ENCODE results near the gene MGAT1.
"Not testable (repeated sequence)": the region's sequence is repeated elsewhere in the genome, so short reads cannot be mapped to it uniquely, and the experiment has no call there.

The MGAT1 gene
- total RNA-seq, result 180 to 339 (median 243) reads per million in 4 experiments

DNA sequence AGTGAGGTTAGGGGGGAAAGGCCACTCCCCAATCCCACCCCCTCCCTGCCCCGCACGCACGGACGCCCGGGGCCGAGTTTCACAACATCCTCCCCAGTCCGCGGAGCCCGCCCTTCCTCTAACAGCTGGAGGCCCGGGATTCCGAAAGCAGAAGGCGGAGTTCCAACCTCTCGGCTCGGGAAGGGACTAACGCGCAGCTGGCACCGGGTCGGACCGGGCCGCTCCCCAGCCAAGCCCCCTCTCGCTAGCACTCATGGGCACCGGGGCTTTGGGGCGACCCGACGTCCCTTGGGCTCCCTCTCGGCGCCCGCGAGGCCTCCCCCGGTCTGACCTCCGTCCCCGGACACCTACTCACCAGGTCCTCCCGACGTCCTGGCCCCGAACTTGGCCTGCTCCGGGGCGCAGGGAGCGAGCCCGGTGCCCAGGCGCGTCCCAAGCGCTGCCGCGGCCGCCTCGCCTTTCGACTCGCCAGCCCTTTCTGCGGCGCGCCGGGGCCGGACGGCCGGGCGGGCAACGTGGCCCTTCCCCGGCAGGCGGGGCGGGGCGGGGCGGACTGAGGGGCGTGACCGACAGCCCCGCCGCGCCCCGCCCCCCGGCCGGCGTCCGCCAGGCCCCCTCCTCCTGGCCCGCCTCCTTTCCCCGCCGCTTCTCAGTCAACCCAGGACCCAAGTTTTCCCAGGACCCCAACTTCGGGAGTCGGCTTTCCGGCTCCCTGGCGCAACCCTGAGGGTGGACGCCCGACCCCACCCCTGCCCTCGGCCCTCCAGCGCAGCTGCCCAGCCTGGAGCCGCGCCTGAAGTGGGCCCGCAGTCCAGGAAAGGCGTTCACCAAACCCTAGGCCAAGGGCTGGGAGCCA is at the start of gene MGAT1:
Gene MGAT1, minus strand, starts transcription at position 482 of the 856 bp plus-strand sequence. CDS start 9,835 bp downstream, outside the sequence.
- DNase-seq, result peak; percentile 59

DNA sequence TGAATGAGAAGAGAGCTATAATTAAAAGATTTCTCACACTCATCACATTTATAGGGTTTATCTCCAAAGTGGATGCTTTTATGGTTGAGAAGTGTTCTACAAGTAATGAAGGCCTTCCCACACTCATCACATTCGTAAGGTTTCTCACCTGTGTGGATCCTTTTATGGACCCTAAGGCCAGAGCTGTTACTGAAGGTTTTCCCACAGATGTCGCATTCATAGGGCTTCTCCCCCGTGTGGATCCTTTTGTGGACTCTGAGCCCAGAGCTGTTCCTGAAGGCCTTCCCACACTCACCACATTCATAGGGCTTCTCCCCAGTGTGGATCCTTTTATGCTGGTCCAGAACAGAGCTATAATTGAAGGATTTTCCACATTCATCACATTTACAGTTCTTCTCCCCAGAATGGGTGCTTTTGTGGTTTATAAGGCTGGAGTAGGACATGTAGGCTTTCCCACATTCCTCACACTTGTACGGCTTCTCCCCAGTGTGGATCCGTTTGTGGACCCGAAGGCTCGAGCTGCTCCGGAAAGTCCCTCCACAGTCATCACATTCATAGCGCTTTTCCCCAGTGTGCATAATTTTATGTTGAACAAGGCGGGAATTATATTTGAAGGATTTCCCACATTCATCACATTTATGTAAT is 48.0 kb upstream of the MGAT1 start:
- no peak for DNase-seq

DNA sequence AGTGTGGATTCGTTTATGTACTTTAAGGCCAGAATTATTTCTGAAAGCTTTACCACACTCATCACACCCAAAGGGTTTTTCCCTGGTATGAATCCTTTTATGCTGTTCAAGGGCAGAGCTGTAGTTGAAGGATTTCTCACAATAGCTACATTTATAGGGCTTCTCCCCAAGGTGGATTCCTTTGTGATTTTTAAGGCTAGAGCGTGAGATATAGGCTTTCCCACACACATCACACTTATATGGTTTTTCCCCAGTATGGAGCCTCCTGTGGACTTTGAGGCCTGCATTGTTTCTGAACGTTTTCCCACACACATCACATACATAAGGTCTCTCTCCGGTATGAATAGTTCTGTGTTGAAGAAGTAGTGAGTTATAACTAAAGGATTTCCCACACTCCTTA is 47.2 kb upstream of the MGAT1 start:
- no peak for DNase-seq

DNA sequence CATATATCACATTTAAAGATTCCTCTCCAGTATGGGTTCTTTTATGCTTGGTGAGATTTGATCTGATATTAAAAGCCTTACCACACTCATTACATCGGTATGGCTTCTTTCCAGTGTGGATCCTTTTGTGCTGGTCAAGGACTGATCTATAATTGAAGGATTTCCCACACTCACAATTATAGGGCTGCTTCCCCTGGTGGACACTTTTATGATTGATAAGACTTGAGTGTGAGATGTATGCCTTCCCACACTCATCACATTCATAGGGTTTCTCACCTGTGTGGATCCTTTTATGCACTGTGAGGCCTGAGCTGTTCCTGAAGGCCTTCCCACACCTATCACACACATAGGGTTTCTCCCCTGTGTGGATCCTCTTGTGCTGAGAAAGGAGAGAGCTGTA is 46.3 kb upstream of the MGAT1 start:
- DNase-seq, result no peak

DNA sequence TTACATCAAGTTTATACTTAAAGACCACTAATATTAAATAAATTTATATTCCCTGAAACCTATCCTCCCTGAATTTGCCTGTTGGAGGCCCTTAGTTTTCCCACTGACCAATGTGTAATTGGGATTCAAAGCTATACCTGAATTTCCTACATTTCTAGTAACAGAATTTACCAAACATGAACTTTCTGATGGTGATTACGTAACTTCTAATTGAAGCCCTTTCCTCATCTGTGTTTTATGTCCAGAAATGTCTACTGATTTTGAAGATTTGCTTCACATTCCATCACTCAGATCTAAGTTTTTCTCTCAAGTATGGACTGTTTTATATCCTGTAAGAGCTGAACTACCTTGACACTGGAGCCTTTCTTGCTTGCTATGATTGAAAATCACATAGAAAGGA is 45.7 kb upstream of the MGAT1 start:
- DNase-seq, result no peak

DNA sequence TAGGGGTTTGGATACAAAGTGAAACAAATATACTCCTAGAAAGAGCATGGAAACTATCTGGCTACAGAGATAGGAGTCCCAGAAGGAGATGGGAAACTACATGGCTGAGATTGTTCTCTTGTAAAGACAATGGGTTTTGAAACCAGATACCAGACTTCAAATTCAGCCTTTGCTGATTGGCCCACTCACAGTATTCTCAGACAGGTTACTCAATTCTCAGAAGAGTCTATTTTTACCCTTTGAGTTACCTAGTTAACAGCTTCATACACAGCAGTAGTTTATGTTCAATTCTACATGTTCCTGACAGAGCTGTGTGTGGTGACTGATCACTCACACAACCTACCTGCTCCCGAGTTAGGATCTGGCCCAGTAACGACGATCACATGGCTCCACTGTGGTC is 44.4 kb upstream of the MGAT1 start:
- no peak for DNase-seq

DNA sequence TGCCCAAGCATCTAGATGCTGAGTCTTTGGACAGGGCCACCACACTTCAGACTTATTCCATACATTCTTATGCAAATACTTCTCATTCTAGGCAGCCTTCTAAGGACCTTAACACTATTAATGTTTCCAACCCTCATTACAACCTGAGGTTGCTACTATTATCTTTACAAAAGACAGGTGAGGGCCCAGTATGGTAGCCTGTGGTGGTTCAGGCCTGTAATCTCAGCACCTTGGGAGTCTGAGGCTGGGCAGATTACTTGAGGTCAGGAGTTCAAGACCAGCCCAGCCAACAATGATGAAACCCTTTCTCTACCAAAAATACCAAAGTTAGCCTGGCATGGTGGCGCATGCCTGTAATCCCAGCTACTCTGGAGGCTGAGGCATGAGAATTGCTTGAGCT is 42.3 kb upstream of the MGAT1 start:
- DNase-seq, result no peak

DNA sequence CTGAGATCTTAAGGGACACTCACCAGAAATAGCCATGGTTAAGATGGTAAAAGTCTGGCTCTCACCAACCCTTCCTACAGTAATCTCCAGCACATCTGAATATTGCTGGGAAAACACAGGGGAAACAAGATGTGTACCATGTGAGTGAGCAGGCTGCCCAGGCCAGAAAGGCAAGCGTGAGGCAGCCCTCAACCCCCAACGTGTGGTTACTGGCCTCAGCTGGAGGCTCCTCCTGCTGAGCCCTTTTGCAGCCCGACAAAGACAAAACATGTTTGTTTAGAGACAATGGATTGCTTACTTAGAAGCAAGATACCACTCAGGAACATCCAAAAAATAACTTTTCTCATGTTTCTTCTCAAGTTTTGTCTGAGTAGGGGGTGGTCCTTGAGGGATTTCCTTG is 41.8 kb upstream of the MGAT1 start:
- no peak for DNase-seq

DNA sequence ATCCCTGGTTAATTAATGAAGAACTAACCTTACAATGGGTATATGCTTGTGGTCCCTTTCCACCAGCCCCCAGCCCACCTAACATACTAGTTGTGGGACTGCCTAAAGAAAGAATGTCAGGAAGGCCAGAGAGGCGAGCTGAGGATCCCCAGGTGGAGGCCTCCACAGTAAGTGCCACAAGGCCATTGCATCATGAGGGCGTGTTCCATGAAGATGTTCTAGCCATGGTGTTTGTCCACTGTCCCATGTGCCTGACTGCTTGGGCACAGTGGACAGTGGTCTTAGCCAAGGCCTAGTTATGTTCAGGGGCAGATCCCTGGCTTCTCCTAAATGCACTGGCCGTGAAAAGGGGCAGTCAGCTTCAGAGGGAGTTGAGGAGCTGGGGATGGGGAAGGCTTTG is 37.3 kb upstream of the MGAT1 start:
- DNase-seq, result no peak

DNA sequence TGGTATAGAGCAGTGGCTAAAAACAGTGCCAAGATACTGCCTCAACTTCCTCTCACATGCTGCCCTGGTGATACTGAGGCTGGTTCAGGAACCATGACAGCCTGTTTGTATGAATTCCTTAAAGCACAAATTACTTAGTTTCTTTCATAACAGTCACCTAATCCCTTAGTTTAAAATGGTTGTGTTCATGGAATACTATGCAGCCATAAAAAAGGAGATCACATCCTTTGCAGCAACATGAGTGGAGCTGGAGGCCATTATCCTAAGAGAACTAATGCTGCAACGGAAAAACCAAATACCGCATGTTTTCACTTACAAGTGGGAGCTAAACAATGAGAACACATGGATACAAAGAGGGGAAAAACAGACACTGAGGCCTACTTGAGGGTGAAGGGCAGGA is 36.6 kb upstream of the MGAT1 start:
- DNase-seq, result no peak

DNA sequence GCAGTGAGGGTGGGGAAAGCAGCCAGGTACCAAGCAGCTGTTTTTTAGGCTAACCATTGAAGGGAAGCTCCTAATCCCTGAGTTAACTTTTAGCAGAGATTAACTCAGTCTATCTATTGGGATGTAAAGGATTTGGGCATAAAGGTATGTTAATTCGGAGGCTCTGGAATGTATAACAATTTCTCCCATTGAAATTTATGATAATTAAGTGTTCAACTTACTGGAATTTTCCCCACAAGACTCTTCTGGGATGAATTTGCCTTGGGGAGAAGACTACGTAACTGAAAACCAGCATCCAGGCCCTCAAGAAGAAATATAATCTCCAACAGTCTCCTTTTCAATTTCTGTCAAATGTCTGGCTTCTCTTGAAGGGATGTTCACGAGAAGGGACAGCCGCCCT is 34.9 kb upstream of the MGAT1 start:
- no peak for DNase-seq

DNA sequence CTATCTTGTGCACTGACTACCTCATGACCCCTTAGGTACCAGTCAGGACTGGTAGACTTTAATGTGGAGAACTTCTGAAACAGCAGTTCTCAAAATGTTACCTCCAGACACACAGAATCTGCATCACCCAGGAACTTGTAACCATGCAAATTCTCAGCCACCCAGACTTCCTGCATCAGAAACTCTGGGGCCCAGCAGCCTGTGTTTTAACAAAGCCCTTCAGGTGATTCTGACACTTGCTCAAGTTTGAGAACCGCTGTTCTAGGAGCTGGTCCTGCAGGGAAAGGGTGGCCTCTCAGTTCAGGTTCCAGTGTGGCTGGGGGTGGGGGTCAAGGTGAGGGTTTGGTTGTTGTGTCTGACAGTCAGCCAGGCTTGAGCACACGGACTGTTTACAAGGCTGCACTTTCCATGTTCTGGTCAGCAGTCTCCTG is 30.0 kb upstream of the MGAT1 start:
- no peak for DNase-seq

DNA sequence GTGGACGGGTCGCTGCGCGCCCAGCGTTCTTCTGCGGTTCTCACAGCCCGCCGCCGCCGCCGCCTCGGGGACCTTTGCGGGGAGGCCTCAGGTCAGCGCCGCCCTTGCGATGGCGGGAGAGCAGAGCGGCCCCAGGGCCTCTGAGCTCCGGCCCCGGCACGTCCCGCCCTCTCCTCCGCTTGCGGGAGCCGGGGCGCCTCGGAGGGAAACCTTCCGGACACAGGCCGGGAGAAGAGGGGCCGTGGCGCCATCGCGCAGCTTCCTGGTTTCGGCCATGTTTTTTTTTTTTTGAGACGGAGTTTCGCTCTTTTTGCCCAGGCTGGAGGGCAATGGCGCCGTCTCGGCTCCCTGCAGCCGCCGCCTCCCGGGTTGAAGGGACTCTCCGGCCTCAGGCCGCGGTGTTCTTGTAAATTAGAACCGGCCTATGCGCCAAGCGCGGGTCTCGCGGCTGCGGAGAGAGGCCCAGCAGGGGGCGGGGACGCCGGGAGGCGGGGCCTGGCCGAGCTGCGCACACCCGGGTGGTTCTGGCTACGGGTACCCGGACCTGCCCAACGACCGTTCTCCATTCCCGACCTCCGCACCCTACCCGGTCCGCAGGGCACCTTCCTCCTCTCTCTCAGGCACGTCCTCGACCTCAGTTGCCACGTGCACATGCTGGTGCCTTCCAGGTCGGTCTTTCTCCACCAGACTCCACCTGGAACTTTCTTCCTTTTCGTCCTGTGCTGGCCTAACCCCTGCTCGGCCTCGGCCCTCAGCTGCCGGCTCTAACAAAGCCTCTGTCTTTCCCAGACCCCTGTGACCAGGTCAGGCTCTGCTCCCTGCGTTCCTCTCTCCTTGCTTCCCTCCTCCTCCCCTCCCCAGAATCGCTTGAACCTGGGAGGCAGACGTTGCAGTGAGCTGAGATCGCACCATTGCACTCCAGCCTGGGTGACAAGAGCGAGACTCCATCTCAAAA is 28.8 kb upstream of the MGAT1 start:
- peak; percentile 50 for DNase-seq

DNA sequence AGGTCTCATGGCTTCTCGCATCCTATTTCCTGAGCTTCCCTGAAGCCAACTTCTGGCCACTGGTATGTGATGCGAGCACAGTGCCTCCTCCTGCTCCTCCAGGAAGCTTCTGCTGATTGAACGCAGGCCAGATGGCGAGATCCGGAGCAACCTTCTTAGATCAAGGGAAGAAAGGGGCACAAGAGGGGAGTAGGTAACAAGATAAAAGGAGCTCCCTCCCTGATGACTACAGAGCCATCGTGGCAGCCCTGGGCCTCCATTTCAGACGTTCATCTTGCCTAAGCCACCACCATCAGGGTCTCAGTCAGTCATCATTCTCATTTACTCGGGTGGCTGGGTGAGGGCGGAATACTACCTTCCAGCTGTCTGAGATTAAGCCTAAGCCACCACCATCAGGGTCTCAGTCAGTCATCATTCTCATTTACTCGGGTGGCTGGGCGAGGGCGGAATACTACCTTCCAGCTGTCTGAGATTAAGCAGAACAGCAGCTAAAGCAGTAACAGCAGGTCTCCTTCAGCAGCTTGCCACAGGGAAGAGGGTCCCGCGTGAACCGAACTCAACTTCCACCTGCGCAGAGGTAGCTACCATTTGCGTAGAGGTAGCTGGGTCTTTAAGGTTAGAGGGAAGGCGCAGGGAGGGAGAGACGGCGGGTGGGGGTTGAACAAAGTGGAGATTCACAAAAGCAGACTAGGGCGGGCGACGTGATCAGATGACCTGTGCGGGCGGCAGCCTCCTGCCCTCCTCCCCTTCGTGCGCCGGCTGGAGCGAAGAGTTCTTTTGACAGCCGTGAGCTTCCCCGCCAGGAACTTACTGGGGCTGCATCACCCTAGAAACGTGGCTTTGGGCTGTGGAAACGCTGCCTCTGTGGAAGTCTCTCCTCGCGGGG is 27.9 kb upstream of the MGAT1 start:
- DNase-seq, result peak; percentile 53

DNA sequence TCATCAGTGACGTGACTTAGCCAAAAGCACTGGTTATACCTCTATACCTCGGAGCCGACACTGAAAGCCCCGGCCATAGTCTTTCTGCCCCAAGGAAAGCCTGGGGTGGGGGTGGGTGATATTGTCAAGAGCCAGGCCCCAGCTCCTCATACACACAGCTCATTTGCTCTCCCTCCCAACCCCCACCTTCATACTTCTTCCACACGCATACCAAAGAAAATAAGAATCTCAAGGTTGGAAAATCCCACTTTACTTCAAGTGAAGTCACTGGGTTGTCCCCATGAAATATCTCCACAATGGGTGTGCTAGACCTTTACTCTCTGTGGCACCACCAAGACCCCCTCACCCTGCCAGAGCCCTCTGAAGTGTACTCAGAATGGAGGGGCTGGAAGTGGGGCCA is 27.1 kb upstream of the MGAT1 start:
- no peak for DNase-seq

DNA sequence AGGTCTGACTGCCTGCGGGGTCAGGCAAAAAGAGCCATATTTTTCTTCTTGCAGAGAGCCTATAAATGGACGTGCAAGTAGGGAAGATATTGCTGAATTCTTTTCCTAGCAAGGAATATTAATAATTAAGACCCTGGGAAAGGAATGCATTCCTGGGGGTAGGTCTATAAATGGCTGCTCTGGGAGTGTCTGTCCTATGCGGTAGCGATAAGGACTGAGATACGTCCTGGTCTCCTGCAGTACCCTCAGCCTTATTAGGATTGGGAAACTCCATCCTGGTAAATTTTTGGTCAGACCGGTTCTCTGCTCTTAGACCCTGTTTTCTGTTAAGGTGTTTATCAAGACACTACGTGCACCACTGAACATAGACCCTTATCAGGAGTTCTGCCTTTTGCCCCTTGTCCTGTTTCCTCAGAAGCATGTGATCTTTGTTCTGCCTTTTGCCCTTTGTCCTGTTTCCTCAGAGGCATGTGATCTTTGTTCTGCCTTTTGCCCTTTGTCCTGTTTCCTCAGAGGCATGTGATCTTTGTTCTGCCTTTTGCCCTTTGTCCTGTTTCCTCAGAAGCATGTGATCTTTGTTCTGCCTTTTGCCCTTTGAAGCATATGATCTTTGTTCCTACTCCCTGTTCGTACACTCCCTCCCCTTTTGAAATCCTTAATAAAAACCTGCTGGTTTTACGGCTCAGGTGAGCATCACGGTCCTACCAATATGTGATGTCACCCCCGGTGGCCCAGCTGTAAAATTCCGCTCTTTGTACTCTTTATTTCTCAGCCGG is 26.3 kb upstream of the MGAT1 start:
- DNase-seq, result not testable (repeated sequence)

DNA sequence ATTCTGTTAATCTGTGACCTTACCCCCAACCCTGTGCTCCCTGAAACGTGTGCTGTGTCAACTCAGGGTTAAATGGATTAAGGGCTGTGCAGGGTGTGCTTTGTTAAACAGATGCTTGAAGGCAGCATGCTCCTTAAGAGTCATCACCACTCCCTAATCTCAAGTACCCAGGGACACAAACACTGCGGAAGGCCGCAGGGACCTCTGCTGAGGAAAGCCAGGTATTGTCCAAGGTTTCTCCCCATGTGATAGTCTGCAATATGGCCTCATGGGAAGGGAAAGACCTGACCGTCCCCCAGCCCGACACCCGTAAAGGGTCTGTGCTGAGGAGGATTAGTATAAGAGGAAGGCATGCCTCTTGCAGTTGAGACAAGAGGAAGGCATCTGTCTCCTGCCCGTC is 24.8 kb upstream of the MGAT1 start:
- DNase-seq, result not testable (repeated sequence)

DNA sequence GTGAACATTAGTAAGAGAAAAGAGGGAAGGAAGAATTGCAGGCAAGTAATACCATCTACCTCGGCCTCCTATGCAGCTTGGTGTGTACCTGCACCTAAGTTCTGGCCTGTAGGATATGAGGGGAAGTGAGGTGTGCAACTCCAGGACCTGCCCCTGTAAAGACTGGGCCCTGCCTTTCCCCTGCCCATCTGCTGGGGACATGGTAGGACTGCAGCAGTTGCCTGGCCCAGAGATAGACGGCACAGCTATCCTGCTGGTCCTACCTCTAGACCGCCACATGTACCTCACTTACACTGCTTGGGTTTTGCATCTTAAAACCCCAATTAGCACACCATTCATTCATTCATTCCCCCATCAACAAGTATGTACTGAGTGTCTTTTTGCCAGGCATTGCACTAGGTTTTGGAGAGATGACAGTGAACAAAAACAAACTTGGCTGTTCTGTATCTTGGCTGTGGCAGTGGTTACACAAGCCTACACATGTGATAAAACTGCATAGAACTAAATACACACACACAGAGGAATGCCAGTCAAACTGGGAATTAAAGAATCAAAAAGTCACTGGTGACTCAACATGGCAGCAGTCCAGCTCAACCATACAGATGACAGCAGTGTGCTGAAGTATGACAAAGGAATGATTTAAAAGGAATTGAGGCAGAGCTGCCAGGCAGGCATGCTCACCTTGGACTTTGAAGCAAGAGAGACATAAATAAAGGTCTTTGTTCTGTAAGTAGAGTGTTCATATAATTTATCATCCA is 23.3 kb upstream of the MGAT1 start:
- DNase-seq, result no peak

DNA sequence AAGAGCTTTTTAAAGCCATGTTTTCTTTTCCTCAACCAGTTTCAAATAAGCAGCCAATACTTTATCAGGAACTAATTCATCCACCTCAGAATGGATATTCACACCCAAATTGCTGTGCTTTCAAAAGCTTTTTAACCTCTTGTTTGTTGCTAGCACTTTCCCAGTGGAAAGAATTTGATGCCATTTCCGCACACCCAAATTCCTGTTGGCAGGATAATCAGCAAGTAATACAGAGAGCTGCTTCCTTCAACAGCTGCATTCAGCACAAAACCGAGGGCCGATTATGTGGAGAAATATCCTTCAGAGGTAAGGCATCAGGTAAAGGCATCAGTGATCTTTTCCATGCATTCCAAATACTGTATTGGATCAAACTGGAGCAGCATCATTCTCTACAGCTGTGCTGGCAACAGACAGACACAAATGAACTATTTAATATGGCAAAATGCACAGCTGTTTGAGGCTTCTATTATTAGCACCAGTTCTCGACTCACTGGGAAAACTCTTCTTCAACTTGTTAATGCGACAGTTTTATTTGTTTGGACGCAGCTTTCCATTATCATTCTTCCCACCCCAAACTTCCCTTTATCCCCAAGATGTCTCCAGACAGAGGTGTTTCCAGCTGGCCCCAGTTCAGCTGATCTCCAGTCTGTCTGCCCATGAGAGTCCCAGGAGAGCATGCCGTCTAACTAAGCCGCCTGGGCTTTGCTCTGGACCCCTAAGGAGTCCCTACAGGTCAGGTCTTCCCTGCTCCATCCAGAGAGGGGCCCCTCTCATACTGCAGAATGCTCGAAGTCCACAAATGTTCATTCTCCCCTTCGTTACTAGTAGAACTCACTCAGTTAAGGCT is 22.2 kb upstream of the MGAT1 start:
- no peak for DNase-seq

Data from effector CD8-positive, alpha-beta T cell (primary cell).